Spinal cord (tissue), 10 donors: ENCODE results near the gene OR4N5. TPM values are rescaled to one million over a fixed set of nuclear protein-coding genes. Genes with fewer than 3 reads are reported as not detected.
"Not testable (repeated sequence)": the region's sequence is repeated elsewhere in the genome, so short reads cannot be mapped to it uniquely, and the experiment has no call there.

Experiments
- DNase-seq, 6 donors: peaks; one replicate each; pipeline versions ENCODE4 v3.0.0 to v3.0.0-alpha.2; 2013 to 2015; ENCODE audit warnings: low spot score in 6 of 6, low read depth in 4 of 6
- H3K27ac ChIP-seq: one replicate; pipeline ENCODE4 v1.5.1; 2013; ENCODE audit warnings: low read depth, low read length, control low read depth
- H3K27me3 ChIP-seq: one replicate; pipeline ENCODE4 v1.6.1; 2013; ENCODE audit warnings: low read length; ENCODE audit not compliant: control insufficient read depth, insufficient read depth
- H3K36me3 ChIP-seq: one replicate; pipeline ENCODE4 v1.6.1; 2013; ENCODE audit warnings: low read length; ENCODE audit not compliant: control insufficient read depth, insufficient read depth
- H3K4me1 ChIP-seq: one replicate; pipeline ENCODE4 v1.6.1; 2013; ENCODE audit warnings: low read length; ENCODE audit not compliant: control insufficient read depth, insufficient read depth
- H3K4me3 ChIP-seq: one replicate; pipeline ENCODE4 v1.5.1; 2013; ENCODE audit warnings: low read depth, low read length, control low read depth
- H3K9me3 ChIP-seq: one replicate; pipeline ENCODE4 v1.6.1; 2013; ENCODE audit warnings: low read length; ENCODE audit not compliant: control insufficient read depth, insufficient read depth
- WGBS: methylation state at CpG from one replicate; pipeline ENCODE4 v1.1.5; 2013; ENCODE audit warnings: missing lambda C conversion rate; ENCODE audit not compliant: insufficient coverage; 5-methylcytosine and 5-hydroxymethylcytosine counted together
- polyA plus RNA-seq, 2 donors: library from polyadenylated mRNA; unstranded; fragments of 120-200 nt; gene quantifications; one replicate each; pipeline ENCODE4 v1.2.1, GENCODE V29; 2013; ENCODE audit not compliant: insufficient read length in 2 of 2
- total RNA-seq, 2 donors: library from RNA; depleted of rRNA in 1 of 2; stranded (reverse); fragments of 120-200 nt in 1 of 2; fragments of >200 nt in 1 of 2; gene quantifications; one replicate each; pipeline versions ENCODE4 v1.2.3 to v1.2.4, GENCODE V29; 2013 to 2014
- donor health status: healthy.

OR4N5 gene
- total and polyA plus RNA-seq, 4 donors = not detected

- no peaks in the 10 kb centered on the region for H3K27me3 ChIP-seq
- H3K4me3 ChIP-seq = no peak overlapping the region
- H3K9me3 ChIP-seq = no peaks in the 10 kb centered on the region
- H3K36me3 ChIP-seq = no peaks in the 10 kb centered on the region
- DNase-seq = no peak
- H3K27ac ChIP-seq = no peak overlapping the region
- H3K4me1 ChIP-seq = no peaks in the 10 kb centered on the region
These were observed 25.8 kb downstream of the OR4N5 start for GRCh38 chr14:20164462-20164861.

GRCh38 chr14:20167091-20167490 lies 28.5 kb downstream of the OR4N5 start:
- no peak for DNase-seq
- Histone ChIP-seq H3K4me3 (no peak overlapping the region), H3K4me1 (no peaks in the 10 kb centered on the region), H3K36me3 (no peaks in the 10 kb centered on the region), H3K9me3 (no peaks in the 10 kb centered on the region), H3K27me3 (no peaks in the 10 kb centered on the region), H3K27ac (no peak overlapping the region)

DNA sequence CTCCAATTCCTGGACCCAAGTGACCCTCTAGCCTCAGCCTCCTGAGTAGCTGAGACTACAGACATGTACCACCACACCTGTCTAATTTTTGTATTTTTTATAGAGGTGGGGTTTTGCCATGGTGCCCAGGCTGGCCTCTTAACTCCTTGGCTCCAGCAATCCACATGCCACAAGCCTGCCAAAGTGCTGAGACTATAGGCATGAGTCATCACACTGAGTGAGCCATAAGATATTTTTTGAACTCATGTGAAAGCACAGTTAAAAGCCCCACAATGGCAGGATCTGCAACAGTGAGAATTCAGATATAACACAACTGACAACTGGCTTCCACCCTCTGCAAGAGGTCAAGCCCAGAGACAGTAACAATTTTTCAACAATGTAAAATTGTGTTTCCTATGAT lies 31.2 kb downstream of the OR4N5 start:
- H3K4me3 ChIP-seq, DNase-seq, H3K27ac ChIP-seq, H3K27me3 ChIP-seq, H3K36me3 ChIP-seq, H3K4me1 ChIP-seq, H3K9me3 ChIP-seq: not testable (repeated sequence)

- H3K4me1 ChIP-seq, H3K27me3 ChIP-seq, DNase-seq, H3K36me3 ChIP-seq, H3K27ac ChIP-seq, H3K9me3 ChIP-seq, H3K4me3 ChIP-seq: not testable (repeated sequence)
These were observed 35.6 kb downstream of the OR4N5 start for GRCh38 chr14:20174205-20174604.

- no CpG with 5 or more reads among the region's 6 CpGs for WGBS
- DNase-seq = no peak
- no peak overlapping the region for H3K4me3 ChIP-seq
- H3K4me1 ChIP-seq = no peaks in the 10 kb centered on the region
- H3K36me3 ChIP-seq = no peaks in the 10 kb centered on the region
- H3K9me3 ChIP-seq = peaks cover 4% of the 10 kb centered on the region
- H3K27me3 ChIP-seq = no peaks in the 10 kb centered on the region
- no peak overlapping the region for H3K27ac ChIP-seq
These were observed 37.7 kb downstream of the OR4N5 start for GRCh38 chr14:20176330-20176729.

DNA sequence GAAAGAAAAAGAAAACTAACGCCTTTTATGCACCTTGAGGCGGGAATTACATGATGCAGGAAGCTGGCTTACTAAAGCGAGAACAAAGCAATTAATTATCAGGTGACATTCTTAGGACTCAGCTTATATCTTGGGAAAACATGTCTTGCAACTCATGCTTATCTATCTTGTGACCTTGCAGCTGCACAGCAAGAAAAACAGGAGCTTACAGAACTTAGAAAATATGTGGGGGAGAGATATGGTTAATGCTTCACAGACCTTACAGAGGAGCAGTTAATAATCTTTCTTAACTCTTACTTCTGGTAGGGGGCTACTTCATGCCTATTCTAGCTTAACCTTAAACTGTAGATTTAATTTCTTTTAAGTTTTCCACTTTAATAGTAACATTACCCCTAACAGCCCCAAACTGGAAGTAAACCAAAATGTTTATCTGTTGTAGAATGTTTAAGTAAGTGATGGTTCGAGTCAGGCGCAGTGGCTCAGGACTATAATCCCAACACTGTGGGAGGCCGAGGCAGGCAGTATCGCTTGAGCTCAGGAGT lies 38.9 kb downstream of the OR4N5 start:
- Histone ChIP-seq H3K27me3 (no peaks in the 10 kb centered on the region), H3K27ac (no peak overlapping the region), H3K9me3 (peaks cover 4% of the 10 kb centered on the region), H3K36me3 (no peaks in the 10 kb centered on the region), H3K4me3 (no peak overlapping the region), H3K4me1 (no peaks in the 10 kb centered on the region)
- DNase-seq = no peak
- 89% methylated on average over 5 of the region's 7 CpGs for WGBS

DNA sequence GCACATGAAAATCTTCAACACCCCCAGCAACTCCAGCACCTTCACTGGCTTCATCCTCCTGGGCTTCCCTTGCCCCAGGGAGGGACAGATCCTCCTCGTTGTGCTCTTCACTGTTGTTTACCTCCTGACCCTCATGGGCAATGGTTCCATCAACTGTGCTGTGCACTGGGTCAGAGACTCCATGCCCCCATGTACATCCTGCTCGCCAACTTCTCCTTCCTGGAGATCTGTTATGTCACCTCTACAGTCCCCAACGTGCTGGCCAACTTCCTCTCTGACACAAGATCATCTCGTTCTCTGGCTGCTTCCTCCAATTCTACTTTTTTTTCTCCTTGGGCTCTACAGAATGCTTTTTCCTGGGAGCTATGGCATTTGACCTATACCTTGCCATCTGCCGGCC lies 40.6 kb downstream of the OR4N5 start:
- no peak for DNase-seq
- 44% methylated on average over 4 of the region's 5 CpGs for WGBS
- H3K36me3 ChIP-seq = no peaks in the 10 kb centered on the region
- peaks cover 4% of the 10 kb centered on the region for H3K9me3 ChIP-seq
- H3K4me3 ChIP-seq = no peak overlapping the region
- no peaks in the 10 kb centered on the region for H3K27me3 ChIP-seq
- no peaks in the 10 kb centered on the region for H3K4me1 ChIP-seq
- H3K27ac ChIP-seq = no peak overlapping the region

- peaks cover 4% of the 10 kb centered on the region for H3K9me3 ChIP-seq
- H3K27me3 ChIP-seq = no peaks in the 10 kb centered on the region
- H3K27ac ChIP-seq = no peak overlapping the region
These were observed 41.3 kb downstream of the OR4N5 start for GRCh38 chr14:20179880-20180279.

DNA sequence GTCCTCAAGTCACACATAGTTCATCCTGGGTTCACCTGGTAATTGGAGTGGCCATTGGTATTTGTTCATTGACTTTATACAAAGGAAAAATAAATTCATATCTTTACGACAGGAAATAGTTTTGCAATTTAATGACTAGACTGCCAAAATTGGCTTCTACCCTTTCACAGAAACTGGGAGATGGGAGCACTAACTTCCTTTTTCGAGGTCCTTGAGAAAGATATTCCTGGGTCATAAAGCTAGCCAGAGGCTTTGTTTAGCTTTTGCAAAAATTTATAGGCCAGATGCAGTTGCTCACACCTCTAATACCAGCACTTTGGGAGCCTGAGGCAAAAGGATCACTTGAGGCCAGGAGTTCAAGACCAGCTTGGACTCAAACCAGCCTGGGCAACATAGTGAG lies 41.9 kb downstream of the OR4N5 start:
- Histone ChIP-seq H3K27ac (no peak overlapping the region), H3K27me3 (no peaks in the 10 kb centered on the region), H3K9me3 (peaks cover 4% of the 10 kb centered on the region), H3K4me3 (no peak overlapping the region), H3K36me3 (no peaks in the 10 kb centered on the region), H3K4me1 (no peaks in the 10 kb centered on the region)
- DNase-seq = no peak
- WGBS = 14% methylated on average over 1 of the region's 2 CpGs

More at GRCh38 chr14:20179880-20180279, 41.3 kb downstream of the OR4N5 start:
- no CpG with 5 or more reads among the region's 2 CpGs for WGBS
- Histone ChIP-seq H3K4me3 (no peak overlapping the region), H3K4me1 (no peaks in the 10 kb centered on the region), H3K36me3 (no peaks in the 10 kb centered on the region)
- no peak for DNase-seq

GRCh38 chr14:20184181-20184580 lies 45.6 kb downstream of the OR4N5 start:
- Histone ChIP-seq H3K27me3 (no peaks in the 10 kb centered on the region), H3K9me3 (peaks cover 3% of the 10 kb centered on the region), H3K36me3 (no peaks in the 10 kb centered on the region), H3K27ac (no peak overlapping the region), H3K4me3 (no peak overlapping the region), H3K4me1 (no peaks in the 10 kb centered on the region)
- WGBS = 45% methylated on average over 5 of the region's 5 CpGs
- DNase-seq = no peak
